GM23248 (cell line): Measurements from ENCODE around the gene REG3A. TPM values are rescaled to one million over a fixed set of nuclear protein-coding genes. Genes with fewer than 3 reads are reported as not detected.

Experiments used
- DNase-seq: peaks from one replicate; pipeline ENCODE4 v3.0.0-alpha.2; 2015
- H2AFZ ChIP-seq: fragments of 200-600 bp; sonication (generic); 2 replicates; pipeline ENCODE4 v1.6.1; 2016; ENCODE audit warnings: antibody characterized with exemption
- H3F3A ChIP-seq: fragments of 200-600 bp; sonication (generic); 2 replicates; pipeline ENCODE4 v1.6.1; 2016; ENCODE audit warnings: mild to moderate bottlenecking, antibody characterized with exemption, mixed run types; ENCODE audit not compliant: insufficient read depth
- H3K27ac ChIP-seq: fragments of 200-600 bp; sonication (generic); 2 replicates; pipeline ENCODE4 v1.5.1; 2016; ENCODE audit warnings: mild to moderate bottlenecking
- H3K27me3 ChIP-seq: fragments of 200-600 bp; sonication (generic); replicated peaks from 2 replicates; pipeline ENCODE4 v1.6.1; 2016; ENCODE audit warnings: mild to moderate bottlenecking; ENCODE audit not compliant: insufficient read depth
- H3K36me3 ChIP-seq: fragments of 200-600 bp; sonication (generic); 2 replicates; pipeline ENCODE4 v1.6.1; 2016; ENCODE audit warnings: low read depth, mild to moderate bottlenecking
- H3K4me1 ChIP-seq: fragments of 200-600 bp; sonication (generic); 2 replicates; pipeline ENCODE4 v1.6.1; 2016; ENCODE audit warnings: mild to moderate bottlenecking; ENCODE audit not compliant: insufficient read depth
- H3K4me2 ChIP-seq: fragments of 200-600 bp; sonication (generic); one replicate; pipeline ENCODE4 v1.6.1; 2016; ENCODE audit warnings: mild to moderate bottlenecking; ENCODE audit not compliant: unreplicated experiment
- H3K4me3 ChIP-seq: fragments of 200-600 bp; sonication (generic); 2 replicates; pipeline ENCODE4 v1.5.1; 2016; ENCODE audit warnings: mild to moderate bottlenecking
- H3K79me2 ChIP-seq: fragments of 200-600 bp; sonication (generic); 2 replicates; pipeline ENCODE4 v1.6.1; 2016; ENCODE audit warnings: mild to moderate bottlenecking; ENCODE audit not compliant: insufficient read depth
- H3K9ac ChIP-seq: fragments of 200-600 bp; sonication (generic); 2 replicates; pipeline ENCODE4 v1.6.1; 2016; ENCODE audit warnings: mild to moderate bottlenecking
- H3K9me2 ChIP-seq: fragments of 200-600 bp; sonication (generic); 2 replicates; pipeline ENCODE4 v1.6.1; 2016; ENCODE audit warnings: mixed run types, mild to moderate bottlenecking, moderate library complexity; ENCODE audit not compliant: insufficient read depth
- H3K9me3 ChIP-seq: fragments of 200-600 bp; sonication (generic); one replicate; pipeline ENCODE4 v1.6.1; 2017; ENCODE audit warnings: low read depth
- H4K20me1 ChIP-seq: fragments of 200-600 bp; sonication (generic); 2 replicates; pipeline ENCODE4 v1.6.0; 2016; ENCODE audit not compliant: insufficient read depth
- EZH2 ChIP-seq: fragments of 200-600 bp; sonication (generic); IDR thresholded peaks from 2 replicates; pipeline ENCODE4 v1.6.1; 2018; ENCODE audit warnings: antibody characterized with exemption, mild to moderate bottlenecking; ENCODE audit not compliant: insufficient read depth, poor library complexity, severe bottlenecking
- EZH2phosphoT487 ChIP-seq: fragments of 200-600 bp; sonication (generic); IDR thresholded peaks from 2 replicates; pipeline ENCODE4 v1.6.1; 2018; ENCODE audit warnings: antibody characterized with exemption, moderate library complexity, mild to moderate bottlenecking, low read depth; ENCODE audit not compliant: insufficient read depth
- WGBS, 2 experiments: methylation state at CpG; one replicate each; pipeline ENCODE4 v1.1.6; 2015 to 2017; ENCODE audit warnings: low lambda C conversion rate in 2 of 2, low coverage in 1 of 2; ENCODE audit errors: missing lambda C conversion rate in 2 of 2; 5-methylcytosine and 5-hydroxymethylcytosine counted together
- in situ Hi-C: fragments of 300-500 bp; cut with MboI; formaldehyde crosslinking; loops from 2 replicates; pipeline ENCODE4 v1.15.0; 2020
- polyA plus RNA-seq: library from polyadenylated mRNA; unstranded; fragments of >200 nt; fragmentation: Nextera tagmentation; extraction: Ambion mirVana; gene quantifications from 2 replicates; pipeline ENCODE4 v1.2.1, GENCODE V29; 2016
- total RNA-seq: library from RNA; depleted of rRNA; stranded (reverse); fragments of >200 nt; shearing (Covaris generic); gene quantifications from 2 replicates; pipeline ENCODE4 v1.2.3, GENCODE V29; 2014; rRNA removed

Gene REG3A
- total RNA-seq (not detected in 2 replicates), polyA plus RNA-seq (not detected in 2 replicates)

- H3K4me3 ChIP-seq = no peak within 1 kb of the TSS
- H3F3A ChIP-seq = no peaks in the 10 kb centered on the region
- no peak within 1 kb of the TSS for H2AFZ ChIP-seq
- TF ChIP-seq EZH2phosphoT487 (no peak), EZH2 (no peak)
- H3K27ac ChIP-seq = no peak within 1 kb of the TSS
- no peaks in the 10 kb centered on the region for H3K4me1 ChIP-seq
- in situ Hi-C loops = no loop called here
- H3K79me2 ChIP-seq = no peaks in the 10 kb centered on the region
- H3K9me2 ChIP-seq = no peaks in the 10 kb centered on the region
- no peaks in the 10 kb centered on the region for H3K27me3 ChIP-seq
- H3K4me2 ChIP-seq = no peak within 1 kb of the TSS
- no peaks in the 10 kb centered on the region for H3K36me3 ChIP-seq
- no peaks in the 10 kb centered on the region for H4K20me1 ChIP-seq
- H3K9me3 ChIP-seq = no peaks in the 10 kb centered on the region
- no peak within 1 kb of the TSS for H3K9ac ChIP-seq
- no peak for DNase-seq
Measured at GRCh38 chr2:79159653-79160052, at the start of gene REG3A. Gene REG3A, minus strand, starts transcription at chr2:79159753. Its CDS starts 348 bp downstream, at chr2:79159405.

- Histone ChIP-seq H3K4me1 (no peaks in the 10 kb centered on the region), H3K79me2 (no peaks in the 10 kb centered on the region), H3K36me3 (no peaks in the 10 kb centered on the region), H3K9me3 (no peaks in the 10 kb centered on the region), H3K27ac (no peak overlapping the region), H2AFZ (no peak overlapping the region), H3F3A (no peaks in the 10 kb centered on the region), H3K9ac (no peak overlapping the region), H3K9me2 (no peaks in the 10 kb centered on the region), H3K4me3 (no peak overlapping the region), H4K20me1 (no peaks in the 10 kb centered on the region), H3K4me2 (no peak overlapping the region), H3K27me3 (no peaks in the 10 kb centered on the region)
- 4 to 6% methylated on average over 1 of the region's 1 CpG for WGBS, 2 experiments
- no peak for DNase-seq
- in situ Hi-C loops = no loop called here
- no peak for TF ChIP-seq EZH2
- no peak for TF ChIP-seq EZH2phosphoT487
Measured at GRCh38 chr2:79200762-79201161, 41.2 kb upstream of the REG3A start.

- no peaks in the 10 kb centered on the region for H3K27me3 ChIP-seq
- no peaks in the 10 kb centered on the region for H3F3A ChIP-seq
- in situ Hi-C loops = no loop called here
- H3K79me2 ChIP-seq = no peaks in the 10 kb centered on the region
- 43 to 49% methylated on average over 7 of the region's 7 CpGs for WGBS, 2 experiments
- H4K20me1 ChIP-seq = no peaks in the 10 kb centered on the region
- no peaks in the 10 kb centered on the region for H3K36me3 ChIP-seq
- no peaks in the 10 kb centered on the region for H3K9me3 ChIP-seq
- DNase-seq = no peak
- no peak overlapping the region for H3K27ac ChIP-seq
- H3K4me3 ChIP-seq = no peak overlapping the region
- no peak overlapping the region for H2AFZ ChIP-seq
- H3K4me1 ChIP-seq = no peaks in the 10 kb centered on the region
- H3K4me2 ChIP-seq = no peak overlapping the region
- H3K9ac ChIP-seq = no peak overlapping the region
- no peaks in the 10 kb centered on the region for H3K9me2 ChIP-seq
- no peak for TF ChIP-seq EZH2
- no peak for TF ChIP-seq EZH2phosphoT487
Measured at GRCh38 chr2:79191816-79192215, 32.3 kb upstream of the REG3A start.

- H2AFZ ChIP-seq = no peak overlapping the region
- TF ChIP-seq EZH2 = no peak
- H3K4me1 ChIP-seq = no peaks in the 10 kb centered on the region
- in situ Hi-C loops = no loop called here
- no peaks in the 10 kb centered on the region for H3F3A ChIP-seq
- no peak overlapping the region for H3K4me2 ChIP-seq
- no peaks in the 10 kb centered on the region for H3K9me3 ChIP-seq
- no peaks in the 10 kb centered on the region for H3K36me3 ChIP-seq
- H3K79me2 ChIP-seq = no peaks in the 10 kb centered on the region
- no peaks in the 10 kb centered on the region for H4K20me1 ChIP-seq
- no peaks in the 10 kb centered on the region for H3K27me3 ChIP-seq
- H3K27ac ChIP-seq = no peak overlapping the region
- H3K9me2 ChIP-seq = no peaks in the 10 kb centered on the region
- no peak overlapping the region for H3K9ac ChIP-seq
- DNase-seq = no peak
- 0 to 6% methylated on average over 1 of the region's 1 CpG for WGBS, 2 experiments
- H3K4me3 ChIP-seq = no peak overlapping the region
Measured at GRCh38 chr2:79191081-79191480, 31.5 kb upstream of the REG3A start.

- Histone ChIP-seq H3K4me3 (no peak overlapping the region), H3K27me3 (no peaks in the 10 kb centered on the region)
- TF ChIP-seq EZH2 (no peak), EZH2phosphoT487 (no peak)
Measured at GRCh38 chr2:79189465-79189864, 29.9 kb upstream of the REG3A start.

More at GRCh38 chr2:79189465-79189864, 29.9 kb upstream of the REG3A start:
- H4K20me1 ChIP-seq = no peaks in the 10 kb centered on the region
- WGBS, 2 experiments = 3 to 4% methylated on average over 3 of the region's 3 CpGs
- no peaks in the 10 kb centered on the region for H3F3A ChIP-seq
- H3K4me1 ChIP-seq = no peaks in the 10 kb centered on the region
- H3K36me3 ChIP-seq = no peaks in the 10 kb centered on the region
- H3K4me2 ChIP-seq = no peak overlapping the region
- no peak for DNase-seq
- H3K79me2 ChIP-seq = no peaks in the 10 kb centered on the region
- H2AFZ ChIP-seq = no peak overlapping the region
- no peaks in the 10 kb centered on the region for H3K9me3 ChIP-seq
- no peaks in the 10 kb centered on the region for H3K9me2 ChIP-seq
- in situ Hi-C loops = no loop called here
- no peak overlapping the region for H3K9ac ChIP-seq
- no peak overlapping the region for H3K27ac ChIP-seq
